HG03159 (cell line): Measurements from ENCODE around the gene SCN5A.

Source experiments
- ATAC-seq: cut with Tn5 transposase; IDR thresholded peaks from one replicate; pipeline ENCODE4 v1.9.1; 2021; ENCODE audit warnings: mild to moderate bottlenecking, moderate library complexity; ENCODE audit not compliant: unreplicated experiment

The SCN5A gene

GRCh38 chr3:38648024-38648658 lies 1.3 kb downstream of the SCN5A start:
- no peak for ATAC-seq

DNA sequence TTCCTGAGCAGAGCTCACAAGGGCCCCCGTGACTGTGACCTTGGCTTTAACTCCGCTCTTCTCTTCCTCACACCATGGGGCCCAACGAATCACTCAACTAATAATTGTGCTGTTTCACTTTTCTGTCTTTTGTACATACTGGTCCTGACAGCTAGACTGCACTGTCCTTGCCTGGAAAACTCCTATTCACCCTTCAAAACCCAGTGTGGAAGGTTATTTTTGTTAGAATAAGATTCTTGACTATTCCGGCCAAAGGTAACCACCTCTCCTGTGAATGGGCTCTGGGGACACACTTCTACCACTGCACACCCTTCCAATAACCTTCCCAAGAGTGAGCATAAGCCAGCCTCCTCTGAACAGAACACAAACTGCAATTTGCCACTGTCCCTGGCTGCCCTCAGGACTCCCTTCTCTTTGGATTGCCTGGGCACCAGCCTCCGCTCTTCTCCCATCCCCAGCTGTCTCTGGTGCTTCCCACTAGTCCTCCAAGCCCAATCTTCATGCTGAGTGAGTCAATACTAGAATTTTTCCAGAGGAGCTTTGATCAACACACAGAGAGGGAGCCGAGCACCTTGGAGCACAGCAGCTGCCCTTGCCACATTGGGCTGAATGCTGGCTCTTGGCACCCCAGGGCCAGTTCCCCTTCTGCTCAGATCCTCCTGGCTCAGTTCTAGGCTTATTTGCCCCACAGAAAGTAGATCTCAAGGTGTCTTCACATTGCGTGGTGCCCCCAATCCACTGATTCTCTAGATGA lies 2.1 kb downstream of the SCN5A start:
- ATAC-seq, result no peak

DNA sequence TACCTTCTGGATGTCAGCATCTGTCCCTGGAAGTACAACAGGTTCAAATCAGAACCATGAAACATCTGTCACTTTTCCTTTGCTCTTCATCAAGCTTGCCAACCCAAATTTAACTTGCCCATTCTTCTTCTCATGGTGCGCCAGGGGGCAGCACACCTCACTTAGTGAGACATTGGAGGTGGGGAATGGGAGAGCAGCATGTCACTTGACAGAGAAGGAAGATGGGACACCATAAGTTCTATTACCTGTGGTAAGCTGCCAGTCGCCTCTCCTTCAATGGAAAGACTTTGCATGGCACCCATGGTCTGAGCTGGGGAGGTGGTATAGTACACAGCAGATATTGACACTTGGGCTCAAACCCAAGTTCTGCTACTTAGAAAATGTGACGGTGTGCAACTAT lies 2.9 kb downstream of the SCN5A start:
- ATAC-seq, result no peak

- ATAC-seq, result no peak
Observed at GRCh38 chr3:38646062-38646461, 3.4 kb downstream of the SCN5A start.

- ATAC-seq, result no peak
Observed at GRCh38 chr3:38645601-38646000, 3.9 kb downstream of the SCN5A start.

DNA sequence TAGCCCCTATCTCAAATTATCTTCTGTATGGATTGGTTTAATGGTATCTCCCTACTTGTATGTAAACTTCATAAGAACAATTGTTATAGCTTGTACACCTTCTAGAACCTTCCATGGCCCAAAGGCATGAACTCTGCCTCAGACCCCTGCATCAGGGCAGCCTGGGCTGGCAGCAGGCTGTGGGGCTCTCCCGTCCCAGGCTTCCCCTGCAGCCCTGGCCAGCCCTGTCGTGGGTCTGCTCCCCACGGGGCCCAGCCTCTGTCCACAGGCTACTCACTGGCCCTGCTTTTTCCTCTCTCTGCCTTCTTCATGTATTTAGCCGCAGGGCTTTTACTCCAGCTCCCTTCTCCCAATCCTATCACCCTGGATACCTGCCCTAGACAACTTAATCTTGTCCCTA lies 4.4 kb downstream of the SCN5A start:
- ATAC-seq, result no peak

DNA sequence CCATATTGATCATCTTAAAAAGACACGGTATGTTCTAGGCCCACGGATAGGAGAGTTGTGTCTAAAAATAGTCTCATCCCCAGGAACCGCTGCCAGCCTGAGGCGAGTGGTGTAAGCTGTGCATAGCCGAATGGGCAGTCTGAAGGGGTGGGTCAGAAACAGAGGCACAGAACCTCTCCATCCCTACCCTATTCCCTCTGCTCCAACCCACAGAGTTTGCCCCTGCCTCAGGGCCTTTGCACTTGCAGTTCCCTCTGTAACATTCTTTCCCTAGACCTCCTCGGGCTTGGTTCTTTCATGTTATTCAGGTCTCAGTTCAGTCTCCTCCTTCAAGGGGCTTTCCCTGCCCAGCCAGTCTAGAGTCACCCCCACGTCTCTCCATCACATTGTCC lies 4.8 kb downstream of the SCN5A start:
- ATAC-seq, result no peak

GRCh38 chr3:38644016-38644661 lies 5.3 kb downstream of the SCN5A start:
- no peak for ATAC-seq

DNA sequence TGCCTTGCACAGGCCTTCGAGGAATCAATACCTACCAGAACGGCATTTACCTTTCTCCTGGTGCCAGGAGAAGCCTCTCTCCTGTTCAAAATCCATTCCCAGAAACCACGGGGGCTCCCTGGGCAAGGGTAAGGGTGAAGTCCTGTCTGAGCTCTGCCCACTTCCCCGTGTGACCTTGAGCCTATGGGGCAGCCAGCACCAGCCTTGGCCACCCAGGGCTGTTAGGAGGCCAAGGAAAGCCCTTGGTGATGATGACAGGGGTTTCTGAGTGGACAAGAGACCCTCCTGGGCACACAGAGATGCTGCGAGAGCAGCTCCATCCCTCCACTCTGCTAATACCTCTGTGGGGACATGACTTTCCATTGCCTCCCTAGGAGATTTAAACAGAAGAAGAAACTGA lies 5.9 kb downstream of the SCN5A start:
- no peak for ATAC-seq

GRCh38 chr3:38643090-38643489 lies 6.4 kb downstream of the SCN5A start:
- ATAC-seq, result no peak

- ATAC-seq, result no peak
Observed at GRCh38 chr3:38641461-38642110, 7.9 kb downstream of the SCN5A start.

DNA sequence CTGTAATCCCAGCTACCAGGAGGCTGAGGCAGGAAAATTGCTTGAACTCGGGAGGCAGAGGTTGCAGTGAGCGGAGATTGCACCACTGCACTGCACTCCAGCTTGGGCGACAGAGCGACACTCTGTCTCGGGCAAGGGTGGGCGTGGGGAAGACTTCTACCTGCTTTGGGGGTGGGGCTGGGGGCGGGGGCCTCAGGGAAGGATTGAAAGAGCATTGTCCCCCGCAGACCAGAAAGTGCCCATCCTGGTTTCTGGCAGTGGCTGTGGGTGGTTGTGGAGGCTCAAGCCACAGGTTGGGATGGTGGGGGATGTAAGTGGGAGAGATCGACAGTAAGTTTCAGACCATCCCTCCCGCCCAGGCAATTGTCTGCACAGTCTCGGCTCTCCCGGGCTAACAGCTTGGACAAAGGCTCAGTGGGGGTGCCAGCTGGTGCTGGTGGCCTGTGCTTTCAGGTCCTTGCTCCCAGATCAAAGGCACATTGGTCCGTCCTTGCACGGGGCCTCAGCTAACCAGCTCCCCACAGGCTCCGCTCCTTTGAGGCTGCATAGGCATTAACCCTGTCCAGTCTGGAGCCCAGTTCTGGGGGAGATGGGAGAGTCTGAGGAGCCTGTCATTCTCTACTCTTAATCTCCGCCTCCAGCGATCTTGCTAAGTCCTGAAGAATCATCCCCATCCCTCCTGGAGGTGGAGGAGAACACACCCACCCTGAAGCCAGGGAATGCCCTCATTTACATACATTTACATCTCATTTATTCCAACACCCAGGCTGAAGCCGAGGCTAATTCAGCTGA lies 8.6 kb downstream of the SCN5A start:
- ATAC-seq, result no peak

DNA sequence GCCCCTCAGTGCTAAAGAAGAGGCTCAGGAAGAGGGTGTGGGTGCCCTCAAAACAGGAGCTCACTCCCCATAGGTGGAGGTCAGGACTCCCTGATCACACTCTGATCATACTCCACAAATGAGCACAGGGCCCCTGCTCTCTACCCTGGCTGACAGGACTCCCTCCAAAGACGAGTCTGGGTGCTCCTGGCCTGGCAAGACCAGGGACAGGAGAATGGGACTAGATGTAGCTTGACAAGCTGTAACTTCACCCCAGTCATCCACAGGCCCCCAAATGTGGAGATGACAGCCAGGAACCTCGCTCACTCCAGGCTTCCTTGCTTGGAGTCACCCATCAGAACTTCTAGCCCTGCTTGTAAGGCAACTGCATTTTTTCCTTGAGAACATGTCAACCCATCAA lies 11.1 kb downstream of the SCN5A start:
- ATAC-seq, result no peak

- no peak for ATAC-seq
Observed at GRCh38 chr3:38637906-38638305, 11.6 kb downstream of the SCN5A start.

DNA sequence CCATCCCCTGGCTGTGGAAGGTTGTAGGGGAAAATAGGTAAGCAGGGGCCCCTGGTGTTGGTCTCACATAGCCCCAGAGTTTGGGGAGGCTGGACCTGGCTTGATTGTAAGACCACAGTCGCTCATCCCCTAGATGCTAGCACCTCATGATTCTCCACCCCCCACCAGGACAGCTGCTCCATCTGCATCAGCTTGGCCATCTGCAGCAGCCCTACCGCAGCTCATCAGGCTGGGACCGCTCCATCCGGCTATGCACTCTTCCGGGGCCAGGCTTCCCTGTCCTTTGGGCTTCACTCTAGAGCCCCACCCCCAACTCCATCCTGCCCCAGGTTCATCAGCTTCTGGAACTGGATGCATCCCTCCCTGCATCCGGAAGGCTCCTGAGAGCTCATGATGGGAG lies 12.6 kb downstream of the SCN5A start:
- ATAC-seq, result no peak

DNA sequence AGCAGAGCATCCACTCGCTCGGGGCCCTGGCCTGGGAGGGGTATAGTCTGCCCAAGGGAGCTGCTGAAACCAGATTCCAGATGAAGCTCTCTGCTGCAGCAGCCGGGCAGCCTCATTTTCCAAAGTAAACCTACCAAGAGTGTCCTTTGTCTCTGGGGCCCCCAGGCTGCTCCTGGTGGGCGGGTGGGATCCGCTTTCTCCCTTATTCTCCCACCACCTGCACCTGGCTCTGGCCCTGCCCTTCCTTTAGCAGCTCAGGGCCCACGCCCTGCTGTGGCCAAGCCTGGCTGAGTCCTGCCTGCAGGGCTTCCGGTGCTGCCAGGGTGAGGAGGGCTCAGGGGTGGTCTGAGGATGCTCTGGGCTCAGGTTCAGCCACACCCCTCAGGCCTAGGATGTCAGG lies 13.0 kb downstream of the SCN5A start:
- ATAC-seq, result no peak

DNA sequence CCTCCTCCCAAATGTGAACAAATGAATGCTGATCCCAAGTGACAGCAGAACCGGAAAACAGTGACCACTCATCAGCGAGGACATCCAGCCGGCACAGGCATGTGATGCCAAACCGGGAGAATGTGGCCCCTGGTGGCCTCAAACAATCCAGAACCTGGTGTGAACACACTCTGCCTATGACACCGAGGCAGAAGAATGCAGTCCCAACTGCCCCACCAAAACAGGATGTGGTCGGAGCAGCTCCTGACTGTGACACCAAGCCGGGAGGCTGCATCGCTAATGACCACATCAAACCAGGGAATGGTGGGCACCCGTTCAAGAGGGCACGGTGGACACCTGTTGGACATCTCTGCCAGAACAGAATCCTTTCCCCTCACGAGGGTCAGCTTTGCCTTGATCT lies 15.4 kb downstream of the SCN5A start:
- ATAC-seq, result no peak

- ATAC-seq, result no peak
Observed at GRCh38 chr3:38632989-38633388, 16.5 kb downstream of the SCN5A start.

- ATAC-seq, result no peak
Observed at GRCh38 chr3:38630606-38631005, 18.9 kb downstream of the SCN5A start.

GRCh38 chr3:38630070-38630469 lies 19.4 kb downstream of the SCN5A start:
- no peak for ATAC-seq

DNA sequence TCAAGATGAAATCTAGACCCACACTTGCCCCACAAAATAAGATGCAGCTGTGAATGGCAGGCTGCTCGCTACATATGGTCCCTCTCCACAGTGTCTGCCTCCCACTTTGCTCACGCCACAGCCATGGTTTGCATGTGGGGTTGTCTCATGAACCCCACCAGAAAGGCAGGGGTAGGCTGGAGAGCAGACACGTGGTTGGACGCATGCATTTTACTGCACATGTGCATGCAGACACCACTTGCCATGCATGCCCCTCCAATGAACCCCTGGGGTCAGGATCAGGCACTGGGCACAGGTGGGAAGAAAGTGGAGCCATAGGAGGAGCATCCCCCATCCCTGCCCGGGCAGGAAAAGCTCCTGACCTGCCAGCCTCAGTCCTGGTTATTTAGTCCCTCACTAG lies 20.7 kb downstream of the SCN5A start:
- ATAC-seq, result no peak
